ENCODE results near the gene PIGW.
A peak's percentile ranks its signal among the peaks of the same experiment; 100 is the strongest.

The PIGW gene

DNA sequence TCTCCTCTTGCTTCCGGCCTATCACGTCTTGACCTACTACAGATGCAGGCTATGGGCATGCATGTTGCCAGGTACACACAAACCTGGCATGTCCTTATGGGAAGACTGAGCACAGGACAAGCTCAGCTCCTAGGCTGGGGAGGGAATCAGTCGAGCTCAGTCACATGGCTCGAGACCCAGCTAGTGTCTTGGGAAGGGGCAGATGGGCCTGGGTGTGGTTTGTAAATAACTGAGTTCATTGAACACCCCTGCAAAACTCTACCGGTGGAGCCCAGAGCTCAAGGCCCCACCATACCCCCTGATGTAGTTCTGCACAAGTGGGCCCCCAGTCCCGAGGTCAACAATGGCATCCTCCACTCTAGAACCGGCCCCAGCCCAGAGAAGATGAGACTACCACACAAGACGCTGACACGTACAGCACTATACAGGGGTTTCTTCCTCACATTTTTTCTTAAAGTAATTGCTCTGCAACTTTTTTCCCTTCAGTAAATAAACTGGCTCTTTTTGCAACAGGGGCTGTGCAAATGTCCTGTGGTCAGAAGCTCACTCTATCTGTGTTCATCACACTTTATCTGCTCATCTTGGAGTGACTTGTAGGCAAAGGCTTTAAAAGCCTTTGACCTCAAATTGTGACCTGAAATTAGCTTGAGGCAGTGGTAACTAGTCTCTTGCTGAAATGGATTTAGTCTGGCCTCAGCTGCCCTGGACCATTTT, 25.4 kb upstream of the PIGW start:
- DNase-seq (ENCODE audit: low spot score): no peak

- no peak for DNase-seq (ENCODE audit: low spot score)
Observed at GRCh38 chr17:36510636-36511035, 24.2 kb upstream of the PIGW start.

DNA sequence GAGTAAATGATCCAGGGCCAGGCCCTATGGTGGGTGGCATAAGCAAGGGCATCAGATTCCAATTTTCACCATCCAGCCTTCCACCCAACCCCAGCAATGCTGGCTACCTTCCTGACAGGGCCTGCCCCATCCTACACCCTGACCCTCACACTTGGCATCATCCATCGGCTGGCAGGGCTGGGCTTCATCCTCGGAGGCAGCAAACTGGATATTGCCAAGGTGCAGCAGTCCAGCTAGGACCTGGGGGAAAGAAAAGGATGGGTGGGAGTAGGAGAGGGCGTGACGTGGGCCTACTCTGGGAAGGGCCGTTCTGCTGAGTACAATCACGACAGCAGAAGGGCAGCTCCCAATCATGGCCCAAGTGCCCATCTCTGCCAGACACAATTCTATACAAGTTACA, 23.6 kb upstream of the PIGW start:
- DNase-seq (ENCODE audit: low spot score): no peak

- no peak for DNase-seq (ENCODE audit: low spot score)
Observed at GRCh38 chr17:36512641-36513040, 22.1 kb upstream of the PIGW start.

DNA sequence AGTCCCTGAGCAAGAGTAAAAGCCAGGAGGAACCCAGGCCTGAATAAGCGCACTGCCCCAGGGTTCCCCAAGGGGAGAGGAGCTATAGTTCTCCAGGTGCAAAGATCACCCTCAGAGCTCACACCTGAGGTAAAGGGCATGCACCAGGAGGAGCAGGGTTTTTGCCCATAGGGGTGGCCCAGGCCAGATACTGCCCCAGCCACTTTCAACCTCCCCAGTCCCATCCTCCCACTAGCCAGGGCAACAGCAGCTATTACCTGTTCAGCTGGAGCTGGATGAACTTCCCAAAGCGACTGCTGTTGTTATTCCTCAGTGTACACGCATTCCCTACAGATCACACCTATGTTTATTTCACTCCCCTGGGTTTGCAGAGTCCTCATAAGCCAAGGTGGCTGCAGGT, 19.9 kb upstream of the PIGW start:
- DNase-seq (ENCODE audit: low spot score): no peak

DNA sequence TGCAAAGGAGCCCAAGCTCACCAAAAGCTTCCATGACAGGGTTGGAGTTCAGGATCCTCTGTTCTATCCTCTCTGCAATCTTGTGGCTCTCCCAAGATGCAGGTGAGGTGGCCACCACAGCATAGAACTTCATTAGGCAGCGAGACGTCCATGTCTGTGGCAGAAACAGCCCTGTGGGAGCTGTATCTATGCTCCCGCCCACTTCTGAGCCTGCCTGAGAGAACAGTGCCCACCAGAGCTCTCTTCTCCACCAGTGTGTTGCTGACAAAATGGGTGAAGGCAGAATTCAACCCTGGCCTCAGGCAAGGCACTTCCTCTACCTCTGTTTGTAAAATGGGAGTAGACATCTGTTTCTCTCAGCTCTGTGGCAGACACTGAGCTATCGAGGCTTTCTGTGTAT, 18.9 kb upstream of the PIGW start:
- DNase-seq (ENCODE audit: low spot score): no peak

DNA sequence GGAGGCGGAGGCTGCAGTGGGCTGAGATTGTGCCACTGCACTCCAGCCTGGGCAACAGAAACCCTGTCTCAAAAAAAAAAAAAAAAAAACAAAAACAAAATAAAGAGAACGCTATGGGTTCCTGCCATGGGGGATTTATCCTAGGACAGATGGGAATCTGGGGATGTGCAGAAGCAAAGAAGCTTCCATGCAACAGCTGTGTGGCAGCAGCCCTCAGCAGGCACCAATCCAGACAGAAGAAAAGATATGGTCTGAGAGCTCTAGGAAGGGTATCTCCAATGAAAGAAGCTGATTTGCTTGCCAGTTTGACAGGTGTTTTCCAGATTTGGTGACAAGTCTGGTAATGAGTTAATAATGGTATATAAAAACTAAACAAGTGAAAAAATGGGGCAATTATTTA, 11.7 kb upstream of the PIGW start:
- DNase-seq (ENCODE audit: low spot score): no peak

- no peak for DNase-seq (ENCODE audit: low spot score)
Observed at GRCh38 chr17:36524428-36524876, 10.3 kb upstream of the PIGW start.

DNA sequence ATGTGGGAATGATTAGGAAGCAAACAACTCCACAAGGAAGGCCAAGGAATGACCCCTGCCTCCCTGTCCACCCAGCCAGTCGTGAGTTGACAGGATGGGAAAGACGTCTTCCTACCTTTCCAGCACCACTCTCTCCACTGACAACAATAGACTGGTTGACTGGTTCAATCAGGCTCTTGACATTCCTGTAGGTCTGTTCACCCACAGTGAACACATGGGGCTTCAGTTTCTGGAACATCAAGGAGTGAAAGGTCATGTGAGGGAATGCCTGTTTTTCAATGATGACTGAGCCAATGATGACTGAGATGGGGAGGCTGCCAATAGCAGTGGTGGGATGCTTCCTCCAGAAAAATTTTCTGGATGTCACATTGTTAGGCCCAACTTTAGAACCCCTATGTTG, 9.7 kb upstream of the PIGW start:
- DNase-seq (ENCODE audit: low spot score): no peak

GRCh38 chr17:36525888-36526287, 8.9 kb upstream of the PIGW start:
- no peak for DNase-seq (ENCODE audit: low spot score)

GRCh38 chr17:36527621-36528250, 7.1 kb upstream of the PIGW start:
- no peak for DNase-seq (ENCODE audit: low spot score)

- DNase-seq (ENCODE audit: low spot score): no peak
Observed at GRCh38 chr17:36529121-36529520, 5.7 kb upstream of the PIGW start.

- no peak for DNase-seq (ENCODE audit: low spot score)
Observed at GRCh38 chr17:36532435-36532975, 2.3 kb upstream of the PIGW start.

DNA sequence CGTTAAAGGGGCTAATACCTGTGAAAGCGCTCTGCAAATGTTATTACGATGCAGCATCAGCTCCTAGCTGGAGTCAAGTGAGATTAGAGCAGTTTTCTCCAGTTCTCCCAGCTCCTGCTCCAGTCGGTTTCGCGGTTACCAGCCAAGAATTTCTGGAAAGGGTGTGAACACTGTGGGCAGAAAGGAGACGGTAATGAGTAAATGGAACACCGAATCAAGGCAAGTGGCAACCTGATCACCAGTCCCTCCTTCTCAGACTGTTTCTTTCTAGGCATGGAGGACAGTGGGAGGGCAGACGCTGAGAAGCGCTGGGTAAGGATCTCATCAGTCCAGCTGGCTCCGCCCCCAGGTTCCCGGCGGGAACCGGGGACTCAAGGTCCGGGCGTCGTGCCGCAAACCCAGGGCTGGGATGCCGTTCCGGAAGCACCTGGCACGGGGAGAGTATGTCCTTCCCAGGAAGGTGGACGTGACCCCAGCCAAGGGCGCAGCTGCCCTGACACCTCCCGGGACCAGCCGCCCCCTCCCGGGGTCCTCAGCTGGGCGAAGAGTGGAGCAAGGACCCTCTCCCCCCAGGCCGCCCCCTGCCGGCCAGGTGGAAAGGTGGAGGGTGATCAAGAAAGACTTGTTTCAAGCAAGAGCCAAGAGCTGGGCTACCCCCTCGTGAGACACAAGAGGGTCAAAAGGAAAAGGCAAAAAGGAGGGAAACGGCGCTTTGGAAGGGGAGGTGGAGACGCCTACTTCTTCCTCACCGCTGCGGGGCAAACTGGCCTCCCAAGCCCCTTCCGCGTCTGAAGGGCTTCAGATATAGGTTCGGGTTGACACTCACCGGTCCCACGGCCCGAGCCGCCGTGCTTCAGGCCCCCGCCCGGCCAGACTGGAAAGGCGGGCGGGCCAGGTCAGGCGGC, 600 bp upstream of the PIGW start:
- DNase-seq (ENCODE audit: low spot score): peak; percentile 35

GRCh38 chr17:36535669-36536081, 888 bp downstream of the PIGW start:
- DNase-seq (ENCODE audit: low spot score): no peak

GRCh38 chr17:36540696-36541095, 5.9 kb downstream of the PIGW start:
- peak; percentile 26 for DNase-seq (ENCODE audit: low spot score)

DNA sequence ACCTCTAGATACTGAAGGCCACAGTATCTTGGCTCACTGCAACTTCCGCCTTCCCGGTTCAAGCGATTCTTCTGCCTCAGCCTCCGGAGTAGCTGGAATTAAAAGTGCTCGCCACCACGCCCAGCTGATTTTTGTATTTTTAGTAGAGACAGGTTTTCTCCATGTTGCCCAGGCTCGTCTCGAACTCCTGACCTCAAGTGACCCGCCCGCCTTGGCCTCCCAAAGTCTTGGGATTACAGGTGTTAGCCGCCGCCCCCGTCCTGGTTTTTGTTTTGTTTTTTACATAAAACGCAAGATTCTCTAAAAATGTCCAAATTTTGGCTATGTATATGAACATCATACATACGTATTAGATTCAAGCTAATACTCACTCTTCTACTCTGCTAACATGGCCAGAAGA, 8.0 kb downstream of the PIGW start:
- DNase-seq (ENCODE audit: low spot score): no peak

DNA sequence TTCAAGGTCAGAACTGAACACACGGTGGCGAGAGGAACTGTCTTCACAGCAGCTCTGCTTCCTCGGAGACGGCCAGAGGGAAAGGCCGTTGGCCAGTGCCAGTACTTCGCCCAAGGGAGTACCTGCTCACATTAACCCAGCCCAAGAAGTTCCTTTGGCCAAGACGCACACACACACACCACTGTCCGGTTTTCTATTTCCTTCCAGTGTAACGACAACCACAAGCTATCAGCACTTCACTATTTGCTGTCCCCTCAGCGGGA, 9.2 kb downstream of the PIGW start:
- DNase-seq (ENCODE audit: low spot score): peak; percentile 53

DNA sequence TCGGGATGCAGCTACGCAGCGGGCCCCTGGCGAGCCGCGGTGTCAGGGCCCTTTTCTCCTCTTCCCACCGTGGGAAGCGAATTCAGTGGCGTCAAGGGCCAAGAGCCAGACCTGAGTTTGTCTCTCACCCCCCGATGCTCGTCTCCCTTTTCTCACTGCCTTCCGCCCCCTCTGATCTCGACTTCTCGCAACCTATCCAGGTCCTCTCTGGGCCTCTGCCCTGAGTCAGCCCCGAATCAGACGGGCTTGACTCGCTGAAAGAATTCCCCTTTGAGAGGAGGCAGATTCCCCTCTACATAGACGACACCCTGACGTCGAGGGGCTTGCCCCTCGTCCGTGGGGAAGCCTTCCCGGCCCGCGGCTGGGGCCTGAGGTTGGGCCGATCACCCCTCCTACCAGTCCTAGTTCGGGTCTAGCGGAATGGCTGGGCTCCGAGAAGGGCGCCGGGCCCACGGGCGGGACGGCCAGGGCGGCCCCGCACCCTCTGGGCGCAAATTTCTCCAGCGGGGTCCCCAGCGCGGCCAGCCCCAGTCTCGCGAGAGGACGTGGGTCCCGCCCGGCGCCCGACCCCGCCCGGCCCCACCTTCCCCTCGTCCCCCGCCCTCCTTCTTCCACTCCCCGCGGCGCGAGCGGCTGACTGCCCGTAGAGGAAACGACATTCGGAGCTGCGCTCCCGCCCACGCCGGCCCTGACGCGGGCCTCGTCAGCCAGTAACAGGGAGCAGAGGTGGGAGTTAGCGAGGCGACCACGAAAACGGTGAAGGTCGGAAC, 9.7 kb downstream of the PIGW start, which contains the start of gene GGNBP2:
Gene GGNBP2, plus strand, starts transcription at position 613 of the 770 bp plus-strand sequence. CDS start 806 bp downstream, outside the sequence.
- peak; percentile 91 for DNase-seq (ENCODE audit: low spot score)

- DNase-seq (ENCODE audit: low spot score): no peak
Observed at GRCh38 chr17:36545077-36545464, 10.3 kb downstream of the PIGW start.

DNA sequence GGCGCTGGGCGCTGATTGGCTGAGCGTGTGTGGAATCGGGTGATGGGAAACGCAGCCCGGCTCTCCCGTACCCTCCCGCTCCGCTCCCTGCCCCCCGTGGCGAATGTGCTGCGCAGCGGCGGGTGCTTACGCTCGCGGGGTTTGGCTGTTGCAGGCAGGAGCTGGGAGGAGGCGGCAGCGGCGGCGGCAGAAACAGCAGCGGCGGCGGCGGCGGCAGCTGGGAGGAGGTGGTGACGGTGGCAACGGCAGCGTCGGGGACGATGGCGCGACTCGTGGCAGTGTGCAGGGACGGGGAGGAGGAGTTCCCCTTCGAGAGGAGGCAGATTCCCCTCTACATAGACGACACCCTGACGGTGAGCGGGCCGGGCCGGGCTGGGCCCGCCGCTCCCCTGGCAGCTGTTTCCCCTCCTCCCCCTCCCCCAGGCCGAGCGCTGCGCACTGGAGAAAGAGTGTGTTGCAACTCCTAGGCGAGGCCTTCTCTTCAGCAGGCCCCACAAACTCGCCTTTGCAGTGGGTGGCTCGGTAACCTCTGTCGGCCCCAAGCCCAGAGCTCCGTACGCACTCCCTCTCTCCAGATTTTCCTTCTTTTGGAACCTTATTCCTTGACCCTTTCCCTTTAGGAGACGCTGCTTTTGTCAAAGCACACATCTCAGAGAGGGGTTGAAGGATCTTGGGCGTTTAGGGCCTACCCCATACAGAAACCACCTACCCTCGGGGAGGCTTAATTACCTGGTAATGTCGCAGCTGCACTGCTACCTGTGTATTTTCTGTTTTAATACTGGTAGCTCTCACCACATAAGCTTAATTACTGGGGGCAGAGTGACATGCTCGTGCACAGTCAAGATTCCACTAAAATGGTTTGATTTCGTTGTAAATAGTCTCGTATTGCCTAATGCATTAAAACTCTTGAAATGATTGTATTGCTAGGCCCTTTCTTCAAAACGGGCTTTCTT, 11.0 kb downstream of the PIGW start:
- DNase-seq (ENCODE audit: low spot score): peak; percentile 95

All from hematopoietic multipotent progenitor cell treated with erythropoietin and hydrocortisone succinate and interleukin-3 and kit ligand, for 15 days (in vitro differentiated cells).